NCI-H748 (cell line): Measurements from ENCODE around the gene FUT6.
A peak's percentile ranks its signal among the peaks of the same experiment; 100 is the strongest.

Source experiments
- DNase-seq: peaks from one replicate; lab custom pipeline; 2025; ENCODE audit not compliant: unreplicated experiment; lab: John Stamatoyannopoulos, UW

FUT6 gene

DNA sequence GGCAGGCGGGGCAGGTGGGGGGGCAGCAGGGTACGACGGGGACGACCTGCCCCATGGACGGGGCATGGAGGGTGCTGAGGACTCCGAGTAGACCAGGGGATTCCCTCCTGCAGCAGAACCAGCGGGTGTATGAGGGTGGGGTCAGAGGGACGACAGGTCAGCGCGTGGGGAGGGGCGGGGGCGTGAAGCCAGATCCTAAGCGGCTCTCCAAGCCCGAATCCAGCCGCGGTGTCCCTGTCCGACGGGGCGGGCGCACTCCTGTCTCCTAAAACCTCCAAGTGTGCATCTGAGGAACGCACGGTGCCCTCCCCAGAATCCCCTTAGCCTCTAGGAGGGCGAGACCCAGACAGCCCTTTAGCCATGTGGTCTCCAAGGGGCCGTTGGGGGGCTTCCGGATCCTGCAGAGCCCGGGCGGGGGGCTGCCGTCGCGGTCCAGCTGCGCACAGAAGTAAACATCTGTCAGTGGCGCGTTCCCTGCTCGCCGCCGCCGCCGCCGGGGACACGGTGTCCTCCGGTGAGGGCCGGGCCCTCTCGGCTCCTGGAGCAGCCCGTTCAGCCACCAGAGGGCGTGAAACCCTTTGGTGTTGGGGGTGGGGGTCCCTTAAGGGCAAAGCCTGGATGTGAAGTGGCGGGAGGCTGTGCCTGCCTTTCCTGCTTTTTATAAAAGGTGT, 33.9 kb downstream of the FUT6 start:
- peak; percentile 79 for DNase-seq

GRCh38 chr19:5804516-5805461, 34.7 kb downstream of the FUT6 start, which contains the start of gene NRTN:
Gene NRTN (plus strand): TSS chr19:5805067. CDS start chr19:5824166, 19,099 bp downstream.
- DNase-seq: peak; percentile 61

- DNase-seq: peak; percentile 88
Observed at GRCh38 chr19:5803752-5804515, 35.6 kb downstream of the FUT6 start.

- DNase-seq: no peak
Observed at GRCh38 chr19:5803441-5803751, 36.1 kb downstream of the FUT6 start.

DNA sequence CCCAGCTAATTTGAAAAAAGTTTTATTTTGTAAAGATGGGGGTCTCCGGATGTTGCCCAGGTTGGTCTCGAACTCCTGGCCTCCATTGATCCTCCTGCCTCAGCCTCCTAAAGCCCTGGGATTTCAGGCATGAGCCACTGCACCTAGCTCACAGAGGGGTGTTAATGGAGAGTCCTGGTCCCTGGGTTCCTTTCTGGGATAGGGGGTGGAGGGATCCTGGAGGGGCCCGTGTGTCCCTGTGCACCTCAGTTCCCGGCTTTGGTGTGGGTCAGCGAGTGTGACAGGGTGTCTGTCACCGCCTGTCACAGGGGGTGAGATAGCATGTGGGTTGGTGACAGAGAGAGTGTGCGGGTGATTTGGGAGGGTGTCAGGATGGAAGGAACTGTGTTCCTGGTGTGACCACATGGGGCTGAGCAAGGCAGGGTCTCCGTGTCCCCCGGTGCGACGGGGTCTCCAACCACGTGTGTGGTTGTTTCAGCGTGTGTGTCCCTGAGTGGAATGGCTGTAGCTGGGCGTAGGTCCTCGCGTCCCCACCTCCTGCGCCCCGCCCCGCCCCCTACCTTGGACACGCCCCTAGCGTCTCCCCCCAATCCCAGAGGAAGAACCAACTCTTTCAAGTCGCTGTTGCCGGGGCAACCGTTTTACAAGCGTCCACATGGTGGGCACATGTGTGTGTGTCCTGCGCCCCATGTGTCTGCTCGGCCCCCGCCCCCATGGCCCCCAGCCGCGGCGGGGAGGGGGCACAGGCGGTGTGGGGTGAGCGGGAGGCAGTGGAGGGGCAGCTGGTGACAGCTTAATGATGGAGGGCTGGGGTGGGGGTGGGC, 37.5 kb downstream of the FUT6 start:
- DNase-seq: peak; percentile 81

DNA sequence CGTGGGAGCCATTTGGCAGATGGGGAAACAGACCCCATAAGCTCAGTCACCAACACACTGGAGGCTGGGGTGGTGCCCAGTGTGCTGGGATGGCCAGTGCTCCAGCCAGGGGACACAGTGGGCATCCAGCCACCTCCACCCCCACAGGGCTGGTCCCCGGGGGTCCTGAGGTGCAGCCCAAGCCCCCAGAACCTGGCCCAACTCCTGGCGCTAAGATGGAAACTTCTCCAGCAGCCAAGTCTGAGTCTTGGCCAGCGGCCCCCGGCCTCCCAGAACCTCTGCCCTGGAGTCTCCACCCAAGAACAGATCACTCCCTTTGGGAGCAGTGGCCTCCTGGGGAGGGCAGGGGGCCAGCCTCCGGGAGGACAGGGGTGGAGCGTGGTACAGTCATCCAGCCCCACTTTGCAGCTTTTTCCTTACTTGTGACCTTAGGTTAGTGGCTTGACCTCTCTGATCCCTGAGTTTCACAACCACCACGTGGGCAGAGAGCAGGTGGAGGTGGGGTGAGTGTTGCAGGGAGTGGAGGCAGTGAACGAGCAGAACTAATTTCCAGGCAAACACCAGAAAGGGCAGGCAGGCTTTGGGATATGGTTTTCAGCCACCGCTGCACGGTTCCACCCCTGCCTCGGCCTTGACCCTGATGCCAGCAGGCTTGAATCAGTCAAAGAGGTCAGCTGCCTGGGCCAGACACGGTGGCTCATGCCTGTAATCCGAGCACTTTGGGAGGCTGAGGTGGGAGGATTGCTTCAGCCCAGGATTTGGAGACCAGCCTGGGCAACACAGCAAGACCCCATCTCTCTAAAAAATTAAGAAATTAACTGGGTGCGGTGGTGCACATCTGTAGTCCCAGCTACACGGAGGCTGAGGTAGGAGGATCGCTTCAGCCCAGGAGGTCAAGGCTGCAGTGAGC, 38.9 kb downstream of the FUT6 start:
- DNase-seq: no peak

- no peak for DNase-seq
Observed at GRCh38 chr19:5799247-5800241, 40.0 kb downstream of the FUT6 start.

DNA sequence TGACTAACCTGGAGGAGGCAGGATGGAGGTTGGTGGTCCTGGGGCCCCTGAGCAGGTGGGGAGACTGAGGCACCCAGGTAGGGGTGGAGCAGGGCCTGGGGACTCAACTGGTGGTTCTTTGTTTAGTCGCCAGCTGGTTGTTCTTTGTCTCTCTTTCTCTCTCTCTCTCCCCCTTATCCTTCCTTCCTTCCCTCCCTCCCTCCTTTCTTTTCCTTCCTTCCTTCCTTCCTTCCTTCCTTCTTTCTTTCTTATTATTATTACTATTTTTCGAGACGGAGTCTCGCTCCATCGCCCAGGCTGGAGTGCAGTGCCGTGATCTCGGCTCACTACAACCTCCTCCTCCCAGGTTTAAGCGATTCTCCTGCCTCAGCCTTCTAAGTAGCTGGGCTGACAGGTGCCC, 41.3 kb downstream of the FUT6 start:
- no peak for DNase-seq

GRCh38 chr19:5795382-5795919, 44.1 kb downstream of the FUT6 start:
- DNase-seq: no peak

DNA sequence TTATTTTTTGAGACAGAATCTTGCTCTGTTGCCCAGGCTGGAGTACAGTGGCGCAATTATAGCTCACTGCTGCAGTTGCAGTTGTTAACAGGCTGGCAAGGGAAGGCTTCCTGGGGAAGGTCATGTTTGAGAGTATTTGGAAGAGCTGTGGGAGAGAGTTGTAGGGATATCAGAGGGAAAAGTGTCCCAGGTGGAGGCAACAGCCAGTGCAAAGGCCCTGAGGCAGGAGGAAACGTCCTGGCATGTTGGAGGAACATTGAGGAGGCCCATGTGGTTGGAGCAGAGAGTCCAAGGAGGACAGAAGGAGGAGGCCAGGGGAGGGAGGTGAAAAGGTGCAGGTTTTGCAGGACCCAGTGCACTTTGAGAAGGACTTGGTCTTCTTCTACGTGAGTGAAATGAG, 46.3 kb downstream of the FUT6 start:
- no peak for DNase-seq

GRCh38 chr19:5792224-5792623, 47.3 kb downstream of the FUT6 start:
- no peak for DNase-seq

- DNase-seq: peak; percentile 96
Observed at GRCh38 chr19:5790559-5791520, 48.7 kb downstream of the FUT6 start, which contains the start of gene DUS3L. Gene DUS3L (minus strand): TSS chr19:5791163. CDS start chr19:5791141, 22 bp downstream.

DNA sequence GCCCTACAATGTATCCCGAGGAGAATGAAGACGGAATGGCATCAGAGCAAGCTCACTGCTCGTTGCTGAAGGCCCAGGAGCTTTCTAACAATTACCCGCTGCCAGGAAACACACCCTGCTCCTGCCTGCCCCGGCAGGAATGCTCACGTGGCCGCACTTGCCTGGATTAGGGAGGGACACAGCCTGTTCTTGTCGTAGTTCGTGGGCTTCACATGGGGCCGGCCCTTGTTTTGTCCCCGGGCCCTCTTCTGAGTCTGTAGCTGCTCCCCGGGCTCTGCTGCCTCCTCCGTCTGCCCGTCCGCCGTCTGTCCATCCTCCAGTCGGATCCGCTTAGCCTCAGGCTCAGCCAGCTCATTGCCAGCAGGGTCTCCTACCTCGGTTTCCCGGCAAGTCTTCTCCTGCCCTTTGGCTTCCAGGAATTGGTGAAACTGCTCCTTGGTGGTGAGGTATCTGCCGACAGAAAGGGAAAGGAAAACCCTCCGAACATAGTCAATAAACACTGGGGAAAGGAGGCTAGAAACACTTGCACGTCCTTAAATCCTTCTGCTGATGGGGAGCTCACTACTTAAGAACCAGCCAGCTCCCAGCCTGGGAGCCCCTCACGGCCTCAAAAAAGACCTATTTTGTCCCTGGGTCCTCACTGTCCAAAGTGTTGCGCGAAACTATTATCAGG, 49.5 kb downstream of the FUT6 start:
- DNase-seq: no peak

GRCh38 chr19:5789351-5789761, 50.1 kb downstream of the FUT6 start:
- no peak for DNase-seq

DNA sequence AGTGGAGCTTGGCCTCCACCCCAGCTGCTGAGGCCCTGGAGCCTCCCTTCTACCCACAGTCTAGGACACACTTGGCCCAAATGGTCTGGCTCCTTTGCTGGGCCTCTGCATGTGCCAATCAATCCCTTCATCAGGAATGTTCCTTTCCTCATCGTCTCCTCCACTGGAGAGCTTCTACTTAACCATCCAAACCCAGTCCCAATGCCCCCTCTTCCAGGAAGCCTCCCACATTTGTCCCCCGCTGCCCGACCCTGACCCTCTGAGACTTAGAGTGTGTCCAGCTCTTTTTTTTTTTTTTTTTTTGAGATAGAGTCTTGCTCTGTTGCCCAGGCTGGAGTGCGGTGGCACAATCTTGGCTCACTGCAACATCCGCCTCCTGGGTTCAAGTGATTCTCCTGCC, 51.1 kb downstream of the FUT6 start:
- DNase-seq: no peak

DNA sequence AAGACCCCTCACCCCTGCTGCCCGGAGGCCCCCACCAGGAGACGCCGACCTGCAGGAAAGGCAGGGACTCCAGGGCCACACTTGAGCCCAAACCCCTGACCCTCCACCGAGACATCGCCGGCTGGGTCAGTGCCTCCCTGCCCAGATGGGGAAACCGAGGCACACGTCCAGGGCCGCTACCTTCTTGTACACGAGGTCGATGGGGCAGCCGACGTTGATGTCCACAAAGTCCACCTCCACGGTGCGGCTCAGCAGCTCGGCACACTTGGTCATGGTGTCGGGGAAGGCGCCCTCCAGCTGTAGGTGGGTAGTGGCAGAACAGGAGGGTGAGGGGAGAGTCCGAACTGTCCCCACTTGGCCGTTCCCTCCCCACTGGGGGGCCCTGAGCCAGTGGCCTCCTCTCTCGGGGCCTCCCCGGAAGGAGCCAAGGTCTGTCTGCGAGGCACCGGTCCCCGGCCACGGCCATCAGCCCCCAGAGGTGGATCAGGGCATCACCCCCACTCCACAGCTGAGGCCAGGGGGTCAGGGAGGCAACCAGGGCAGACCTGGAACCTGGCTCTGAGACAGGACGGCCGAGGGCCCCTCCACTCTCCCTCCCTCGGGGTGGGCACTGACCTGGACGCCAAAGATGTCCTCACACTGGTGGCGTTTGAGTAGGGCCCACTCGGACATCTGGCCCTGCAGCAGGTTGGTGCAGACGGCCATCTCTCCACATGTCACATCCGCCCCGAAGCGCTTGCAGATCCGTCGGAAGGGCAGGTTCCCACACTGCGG, 51.9 kb downstream of the FUT6 start:
- no peak for DNase-seq
